Embryonic facial prominence (tissue), 1 donor: ENCODE measurements around the gene SAG.

Experiments used
- DNase-seq: peaks from one replicate; pipeline ENCODE4 v3.0.0-alpha.2; 2016; ENCODE audit errors: extremely low spot score

The SAG gene

GRCh38 chr2:233307565-233307964, at the start of gene SAG:
Gene SAG (plus strand): TSS chr2:233307816. CDS start chr2:233309190, 1,374 bp downstream.
- no peak for DNase-seq

GRCh38 chr2:233258211-233258610, 49.4 kb upstream of the SAG start:
- DNase-seq = no peak

- no peak for DNase-seq
Measured at GRCh38 chr2:233259730-233260129, 47.9 kb upstream of the SAG start.

- no peak for DNase-seq
Measured at GRCh38 chr2:233260661-233261060, 47.0 kb upstream of the SAG start.

GRCh38 chr2:233261819-233262555, 45.6 kb upstream of the SAG start:
- no peak for DNase-seq

GRCh38 chr2:233262562-233262961, 45.1 kb upstream of the SAG start:
- DNase-seq = no peak

- no peak for DNase-seq
Measured at GRCh38 chr2:233263045-233263570, 44.5 kb upstream of the SAG start.

- no peak for DNase-seq
Measured at GRCh38 chr2:233264667-233265066, 42.9 kb upstream of the SAG start.

GRCh38 chr2:233265899-233266431, 41.7 kb upstream of the SAG start:
- no peak for DNase-seq

- DNase-seq = no peak
Measured at GRCh38 chr2:233266481-233266880, 41.1 kb upstream of the SAG start.

- no peak for DNase-seq
Measured at GRCh38 chr2:233267516-233268245, 39.9 kb upstream of the SAG start.

GRCh38 chr2:233270366-233270765, 37.2 kb upstream of the SAG start:
- DNase-seq = no peak

GRCh38 chr2:233270951-233271350, 36.7 kb upstream of the SAG start:
- no peak for DNase-seq

GRCh38 chr2:233271693-233272092, 35.9 kb upstream of the SAG start:
- no peak for DNase-seq

GRCh38 chr2:233273120-233273519, 34.5 kb upstream of the SAG start:
- DNase-seq = no peak

GRCh38 chr2:233275223-233275622, 32.4 kb upstream of the SAG start:
- DNase-seq = no peak

GRCh38 chr2:233278921-233279320, 28.7 kb upstream of the SAG start:
- DNase-seq = no peak

GRCh38 chr2:233280114-233280693, 27.4 kb upstream of the SAG start:
- DNase-seq = no peak

GRCh38 chr2:233281553-233281952, 26.1 kb upstream of the SAG start:
- DNase-seq = no peak

GRCh38 chr2:233281992-233282603, 25.5 kb upstream of the SAG start:
- DNase-seq = no peak

- DNase-seq = no peak
Measured at GRCh38 chr2:233285921-233286320, 21.7 kb upstream of the SAG start.

GRCh38 chr2:233287871-233288270, 19.7 kb upstream of the SAG start:
- no peak for DNase-seq
